SK-N-SH (cell line): ENCODE data around the gene RHBDL2. TPM values are rescaled to one million over a fixed set of nuclear protein-coding genes. Genes with fewer than 3 reads are reported as not detected.

Experiments used
- CTCF ChIA-PET: fragments of 300-600, 350-600 bp; formaldehyde crosslinking; extraction: SDS; loops from one replicate; lab custom pipeline; 2021; lab: Yijun Ruan, JAX
- POLR2A ChIA-PET: fragments of 350-600 bp; sonication (Branson Sonifier 250); formaldehyde crosslinking; extraction: SDS; loops from one replicate; lab custom pipeline; 2020; ENCODE audit warnings: antibody characterized with exemption, inconsistent platforms; lab: Yijun Ruan, JAX
- DNase-seq: peaks from one replicate; pipeline ENCODE4 v3.0.0; 2012
- H2AFZ ChIP-seq: fragments of 200-600 bp; sonication (generic); 2 replicates; pipeline ENCODE4 v1.8.1; 2016; ENCODE audit warnings: antibody characterized with exemption, mild to moderate bottlenecking, low read depth
- H3F3A ChIP-seq: fragments of 200-600 bp; sonication (generic); replicated peaks from 2 replicates; pipeline ENCODE3; 2016; ENCODE audit warnings: antibody characterized with exemption, mild to moderate bottlenecking; ENCODE audit not compliant: insufficient read depth
- H3K27ac ChIP-seq, 2 experiments: fragments of 200-500 bp in 1 of 2; fragments of 200-600 bp in 1 of 2; sonication (Bioruptor generic) in 1 of 2; sonication (generic), shearing (Covaris generic) in 1 of 2; 2 replicates each; pipeline versions ENCODE4 v1.5.1 to v1.6.1; 2014 to 2016; ENCODE audit warnings: low read depth in 2 of 2, inconsistent platforms in 1 of 2, low read length in 1 of 2, mild to moderate bottlenecking in 1 of 2, mixed read lengths in 1 of 2
- H3K27me3 ChIP-seq: fragments of 200-600 bp; sonication (generic), shearing (Covaris generic); 2 replicates; pipeline ENCODE4 v1.6.1; 2016; ENCODE audit warnings: mixed run types; ENCODE audit not compliant: insufficient read depth
- H3K36me3 ChIP-seq, 2 experiments: fragments of 200-500 bp in 1 of 2; fragments of 200-600 bp in 1 of 2; sonication (Bioruptor generic) in 1 of 2; sonication (generic) in 1 of 2; replicated peaks in 1 of 2; 2 replicates each; pipeline versions ENCODE3 to v1.5.1; 2014 to 2016; ENCODE audit warnings: low read length in 1 of 2, mild to moderate bottlenecking in 1 of 2; ENCODE audit not compliant: insufficient read depth in 2 of 2, control insufficient read depth in 1 of 2
- H3K4me1 ChIP-seq, 2 experiments: fragments of 200-500 bp in 1 of 2; fragments of 200-600 bp in 1 of 2; sonication (Bioruptor generic) in 1 of 2; sonication (generic), shearing (Covaris generic) in 1 of 2; 2 replicates each; pipeline versions ENCODE4 v1.5.1 to v1.6.1; 2014 to 2016; ENCODE audit warnings: low read depth in 1 of 2, low read length in 1 of 2, mixed run types in 1 of 2; ENCODE audit not compliant: insufficient read depth in 2 of 2, control insufficient read depth in 1 of 2
- H3K4me2 ChIP-seq: fragments of 200-600 bp; sonication (generic), shearing (Covaris generic); 2 replicates; pipeline ENCODE4 v1.6.1; 2017; ENCODE audit warnings: mixed run types
- H3K4me3 ChIP-seq, 2 experiments: fragments of 200-500 bp in 1 of 2; fragments of 200-600 bp in 1 of 2; sonication (Bioruptor generic) in 1 of 2; sonication (generic), shearing (Covaris generic) in 1 of 2; 2 replicates each; pipeline versions ENCODE4 v1.5.1 to v1.8.1; 2014 to 2016; ENCODE audit warnings: low read depth in 2 of 2, inconsistent platforms in 1 of 2, low read length in 1 of 2, mild to moderate bottlenecking in 1 of 2, mixed read lengths in 1 of 2, moderate library complexity in 1 of 2
- H3K79me2 ChIP-seq: fragments of 200-600 bp; sonication (generic); 2 replicates; pipeline ENCODE4 v1.8.1; 2017; ENCODE audit warnings: mild to moderate bottlenecking; ENCODE audit not compliant: insufficient read depth
- H3K9ac ChIP-seq: fragments of 200-600 bp; sonication (generic); 2 replicates; pipeline ENCODE4 v1.6.1; 2017; ENCODE audit warnings: mixed run types
- H3K9me2 ChIP-seq: fragments of 200-600 bp; sonication (generic); 2 replicates; pipeline ENCODE4 v1.6.1; 2017; ENCODE audit warnings: mixed run types
- H3K9me3 ChIP-seq: fragments of 200-600 bp; sonication (generic); 2 replicates; pipeline ENCODE4 v1.6.1; 2017; ENCODE audit warnings: mixed run types, mild to moderate bottlenecking, moderate library complexity
- H4K20me1 ChIP-seq: fragments of 200-600 bp; sonication (generic); 2 replicates; pipeline ENCODE4 v1.6.1; 2017; ENCODE audit warnings: mild to moderate bottlenecking, mixed run types; ENCODE audit not compliant: insufficient read depth
- CHD2 ChIP-seq: fragments of 150-350 bp; IDR thresholded peaks from 2 replicates; pipeline ENCODE4 v1.6.1; 2018; ENCODE audit warnings: low read length; ENCODE audit not compliant: partially characterized antibody
- EZH2phosphoT487 ChIP-seq: fragments of 200-600 bp; sonication (generic); IDR thresholded peaks from 2 replicates; pipeline ENCODE4 v1.6.1; 2017; ENCODE audit warnings: low read depth, mixed run types, mild to moderate bottlenecking, antibody characterized with exemption, moderate library complexity, borderline replicate concordance
- FOSL2 ChIP-seq: IDR thresholded peaks from 2 replicates; pipeline ENCODE4 v1.4.0; 2012; ENCODE audit warnings: low read depth, mild to moderate bottlenecking, moderate library complexity, borderline replicate concordance
- FOXJ3 ChIP-seq: sonication (generic); formaldehyde crosslinking; IDR thresholded peaks from 2 replicates; pipeline ENCODE4 v1.5.1; 2020; ENCODE audit warnings: mild to moderate bottlenecking, missing genetic modification reagents
- GATA2 ChIP-seq: sonication (generic); formaldehyde crosslinking; IDR thresholded peaks from 2 replicates; pipeline ENCODE4 v1.5.0; 2020; ENCODE audit warnings: mild to moderate bottlenecking, missing genetic modification reagents
- IRF3 ChIP-seq: fragments of 150-350 bp; IDR thresholded peaks from 2 replicates; pipeline ENCODE4 v1.6.1; 2016; ENCODE audit warnings: mild to moderate bottlenecking, low read depth, low read length
- NFIC ChIP-seq: IDR thresholded peaks from 2 replicates; pipeline ENCODE4 v1.4.0; 2012; ENCODE audit warnings: borderline replicate concordance
- NRF1 ChIP-seq: IDR thresholded peaks from 2 replicates; pipeline ENCODE4 v1.6.1; 2012; ENCODE audit warnings: low read depth, mild to moderate bottlenecking, low read length
- RCOR1 ChIP-seq: fragments of 150-350 bp; IDR thresholded peaks from 2 replicates; pipeline ENCODE4 v1.6.1; 2017; ENCODE audit warnings: antibody characterized with exemption, low read length
- REST ChIP-seq: IDR thresholded peaks from 2 replicates; pipeline ENCODE4 v1.6.1; 2012; ENCODE audit warnings: mild to moderate bottlenecking, low read depth, low read length, moderate library complexity
- RXRA ChIP-seq: IDR thresholded peaks from 2 replicates; pipeline ENCODE4 v1.4.0; 2012; ENCODE audit warnings: low read depth, mild to moderate bottlenecking, borderline replicate concordance
- TEAD4 ChIP-seq: IDR thresholded peaks from 2 replicates; pipeline ENCODE4 v1.4.0; 2012; ENCODE audit warnings: mild to moderate bottlenecking, borderline replicate concordance; ENCODE audit not compliant: insufficient read depth
- USF1 ChIP-seq: IDR thresholded peaks from 2 replicates; pipeline ENCODE4 v1.4.0; 2012; ENCODE audit warnings: low read depth, borderline replicate concordance
- USF2 ChIP-seq: fragments of 150-350 bp; IDR thresholded peaks from 2 replicates; pipeline ENCODE4 v1.6.1; 2017; ENCODE audit warnings: antibody characterized with exemption, low read length, low read depth, borderline replicate concordance
- WGBS: methylation state at CpG from one replicate; pipeline ENCODE4 v1.1.6; 2017; ENCODE audit warnings: low lambda C conversion rate; 5-methylcytosine and 5-hydroxymethylcytosine counted together
- polyA plus RNA-seq, 3 experiments: library from polyadenylated mRNA; depleted of rRNA; stranded (reverse); fragments of >200 nt; gene quantifications; 2 replicates each; pipeline ENCODE4 v1.2.3, GENCODE V29; 2012

RHBDL2 gene
- polyA plus RNA-seq, 1 of the 3 experiments (the other 2 are of a cell fraction), result 0.07 TPM

GRCh38 chr1:38962113-38962512, 20.5 kb upstream of the RHBDL2 start:
- Histone ChIP-seq H3K9me2 (no peaks in the 10 kb centered on the region), H3F3A (peaks cover 3% of the 10 kb centered on the region), H3K27me3 (no peaks in the 10 kb centered on the region), H2AFZ (no peak overlapping the region), H3K9ac (no peak overlapping the region), H3K27ac (peak overlapping the region in 1 of 2 experiments; percentile 34; a peak in 1 of 4 replicates), H3K79me2 (no peaks in the 10 kb centered on the region), H3K4me3 (no peak overlapping the region), H3K9me3 (no peaks in the 10 kb centered on the region), H4K20me1 (no peaks in the 10 kb centered on the region), H3K4me2 (peak overlapping the region; percentile 30; the same call in 1 of the 2 replicates), H3K4me1 (no peaks in the 10 kb centered on the region), H3K36me3 (no peaks in the 10 kb centered on the region)
- CTCF ChIA-PET, result no interaction called here
- POLR2A ChIA-PET, result no interaction called here
- 65% methylated on average over 3 of the region's 3 CpGs for WGBS
- DNase-seq, result no peak
- TF ChIP-seq REST (no peak), RXRA (no peak), NFIC (no peak), FOXJ3 (CRISPR knock-in tag) (no peak), USF2 (no peak), NRF1 (no peak), RCOR1 (no peak), TEAD4 (no peak), EZH2phosphoT487 (no peak), GATA2 (CRISPR knock-in tag) (no peak), IRF3 (no peak), USF1 (no peak), CHD2 (no peak), FOSL2 (no peak)
